GM21360 (cell line): ENCODE results near the gene CSKMT.

Experiments
- ATAC-seq: cut with Tn5 transposase; IDR thresholded peaks from one replicate; pipeline ENCODE4 v1.9.1; 2021; ENCODE audit warnings: mild to moderate bottlenecking, moderate library complexity; ENCODE audit not compliant: unreplicated experiment

The CSKMT gene

DNA sequence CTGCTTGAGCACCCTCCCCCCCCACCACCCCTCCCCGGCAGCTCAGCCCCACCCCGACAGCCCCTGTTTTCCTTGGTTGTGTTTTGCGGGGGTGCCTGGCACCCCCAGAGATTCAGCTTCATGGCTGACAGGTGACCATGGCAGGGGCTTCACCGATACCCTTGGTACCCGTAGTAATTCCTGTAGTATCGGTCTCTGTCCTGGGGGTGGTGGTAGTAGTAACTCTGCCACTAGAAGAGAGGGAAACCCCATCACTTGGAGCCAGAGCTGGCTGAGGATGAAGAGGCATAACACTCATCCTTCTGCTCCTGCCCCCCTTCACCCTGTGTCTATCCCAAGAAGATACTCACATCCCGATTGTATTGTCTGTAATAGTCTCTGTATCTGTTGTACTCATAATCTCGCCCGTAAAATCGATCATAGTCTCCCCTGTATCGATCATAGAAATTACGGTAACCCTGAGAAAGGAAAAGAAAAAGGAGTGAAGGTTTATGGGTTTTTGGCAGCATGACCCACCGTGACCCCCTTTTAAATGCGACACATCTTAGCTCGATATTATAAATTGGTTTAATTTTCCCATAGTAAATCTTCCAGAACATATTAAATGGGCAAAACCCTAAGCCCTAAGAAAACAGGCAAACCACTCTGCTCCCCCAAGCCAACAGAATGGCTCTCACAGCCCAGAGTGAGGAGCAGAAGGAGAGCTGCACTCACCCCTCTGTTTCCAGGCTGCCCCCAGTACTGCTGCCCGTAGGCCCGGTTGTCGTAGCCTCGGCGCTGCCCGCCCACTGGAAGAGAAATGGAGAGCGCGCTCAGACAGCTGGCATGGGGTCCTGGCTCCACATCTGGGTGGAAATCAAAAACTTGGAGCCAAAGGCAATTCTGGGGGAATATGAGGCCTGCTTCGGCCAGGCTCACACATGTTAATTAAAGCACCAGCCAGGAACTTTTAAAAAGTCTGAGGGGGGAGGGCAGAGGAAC, 50.3 kb downstream of the CSKMT start:
- ATAC-seq: no peak

DNA sequence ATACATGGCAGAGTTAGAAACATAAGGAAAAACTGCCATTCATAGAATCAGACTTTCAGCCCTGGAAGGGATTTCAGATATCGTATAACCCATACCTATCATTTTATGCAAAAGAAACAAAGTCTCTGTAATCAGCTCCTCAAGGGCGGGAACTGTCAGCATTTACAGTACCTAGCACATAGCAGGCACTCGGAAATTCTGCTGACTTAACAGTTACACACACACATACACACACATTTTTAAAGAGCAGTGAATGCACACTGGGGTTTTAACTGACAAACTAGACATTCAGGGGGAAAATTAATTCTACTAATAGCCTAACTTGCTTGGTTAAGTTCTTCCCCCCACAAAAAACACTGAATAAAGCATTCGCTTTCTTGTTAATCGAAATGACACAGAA, 51.1 kb downstream of the CSKMT start:
- ATAC-seq: no peak

DNA sequence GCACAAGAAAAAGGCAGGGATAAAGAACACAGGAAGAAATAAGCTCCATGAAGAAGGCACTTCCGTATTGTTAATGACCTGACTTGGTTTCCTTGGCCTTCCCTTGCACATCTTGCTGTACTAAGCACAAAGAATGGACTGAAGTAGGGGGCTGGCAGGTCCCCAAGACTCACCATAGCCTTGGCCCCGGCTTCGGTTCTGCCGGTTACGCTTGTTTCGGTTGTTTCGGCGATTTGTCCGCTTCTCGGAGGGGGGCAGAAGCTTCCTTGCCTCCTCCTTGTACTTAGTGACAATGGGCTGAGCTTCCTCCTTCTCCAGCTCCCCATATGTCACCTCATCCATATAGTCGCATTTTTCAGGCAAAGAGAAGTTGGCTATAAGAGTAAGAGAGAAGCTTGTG, 51.7 kb downstream of the CSKMT start:
- ATAC-seq: no peak
